OCI-LY3 (cell line): ENCODE results near the gene UGT1A4.

ENCODE experiments used
- EZH2phosphoT487 ChIP-seq: fragments of 200-600 bp; shearing (Covaris generic); IDR thresholded peaks from 2 replicates; pipeline ENCODE4 v1.6.1; 2018; ENCODE audit warnings: antibody characterized with exemption, mixed run types, low read depth
- TF ChIP-seq, protein P1 (sequence below): fragments of 200-600, 300-600 bp; sonication (generic); IDR thresholded peaks from 2 replicates; pipeline ENCODE4 v1.5.1; 2014; ENCODE audit warnings: antibody characterized with exemption, low read length, low read depth

DNA sequence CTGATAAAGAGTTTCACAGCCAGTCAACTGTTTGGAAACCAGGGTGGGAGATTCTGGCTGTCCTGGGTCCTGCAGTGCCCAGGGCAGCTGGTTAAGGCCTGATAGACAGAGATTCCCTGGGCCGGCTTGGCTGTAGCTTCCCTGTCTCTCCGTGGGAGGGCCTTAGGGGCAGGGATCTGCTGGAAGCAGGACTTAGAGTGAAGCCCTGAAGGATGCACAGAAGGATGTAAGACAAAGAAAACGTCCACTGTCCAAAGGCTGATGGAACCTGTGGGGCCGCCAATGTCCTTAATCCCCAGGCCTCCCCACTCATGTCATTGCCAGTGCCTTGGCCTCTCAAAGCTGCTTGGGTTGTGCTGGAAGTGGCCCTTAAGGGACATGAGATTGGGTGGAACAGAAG, 92.6 kb downstream of the UGT1A4 start:
- TF ChIP-seq, protein P1, sequence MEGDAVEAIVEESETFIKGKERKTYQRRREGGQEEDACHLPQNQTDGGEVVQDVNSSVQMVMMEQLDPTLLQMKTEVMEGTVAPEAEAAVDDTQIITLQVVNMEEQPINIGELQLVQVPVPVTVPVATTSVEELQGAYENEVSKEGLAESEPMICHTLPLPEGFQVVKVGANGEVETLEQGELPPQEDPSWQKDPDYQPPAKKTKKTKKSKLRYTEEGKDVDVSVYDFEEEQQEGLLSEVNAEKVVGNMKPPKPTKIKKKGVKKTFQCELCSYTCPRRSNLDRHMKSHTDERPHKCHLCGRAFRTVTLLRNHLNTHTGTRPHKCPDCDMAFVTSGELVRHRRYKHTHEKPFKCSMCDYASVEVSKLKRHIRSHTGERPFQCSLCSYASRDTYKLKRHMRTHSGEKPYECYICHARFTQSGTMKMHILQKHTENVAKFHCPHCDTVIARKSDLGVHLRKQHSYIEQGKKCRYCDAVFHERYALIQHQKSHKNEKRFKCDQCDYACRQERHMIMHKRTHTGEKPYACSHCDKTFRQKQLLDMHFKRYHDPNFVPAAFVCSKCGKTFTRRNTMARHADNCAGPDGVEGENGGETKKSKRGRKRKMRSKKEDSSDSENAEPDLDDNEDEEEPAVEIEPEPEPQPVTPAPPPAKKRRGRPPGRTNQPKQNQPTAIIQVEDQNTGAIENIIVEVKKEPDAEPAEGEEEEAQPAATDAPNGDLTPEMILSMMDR = no peak
- TF ChIP-seq EZH2phosphoT487 = no peak
